Muscle of leg (tissue), 11 donors: ENCODE results near the gene ARHGEF6. TPM values are rescaled to one million over a fixed set of nuclear protein-coding genes. Genes with fewer than 3 reads are reported as not detected.
"Not testable (repeated sequence)": the region's sequence is repeated elsewhere in the genome, so short reads cannot be mapped to it uniquely, and the experiment has no call there.

Experiments
- DNase-seq: peaks from one replicate; pipeline ENCODE4 v3.0.0; 2013
- H3K27ac ChIP-seq: one replicate; pipeline ENCODE4 v1.5.1; 2013; ENCODE audit warnings: mild to moderate bottlenecking, low read length, control low read depth
- H3K27me3 ChIP-seq: one replicate; pipeline ENCODE4 v1.6.1; 2013; ENCODE audit warnings: low read length; ENCODE audit not compliant: control insufficient read depth, insufficient read depth
- H3K36me3 ChIP-seq: one replicate; pipeline ENCODE4 v1.6.1; 2013; ENCODE audit warnings: low read length; ENCODE audit not compliant: control insufficient read depth, insufficient read depth
- H3K4me1 ChIP-seq: one replicate; pipeline ENCODE4 v1.6.1; 2013; ENCODE audit warnings: low read length; ENCODE audit not compliant: control insufficient read depth, insufficient read depth
- H3K4me3 ChIP-seq: one replicate; pipeline ENCODE4 v1.5.1; 2013; ENCODE audit warnings: low read length, control low read depth
- H3K9me3 ChIP-seq: replicated peaks from 2 replicates; pipeline ENCODE4 v1.6.1; 2013; ENCODE audit warnings: low read depth, low read length; ENCODE audit not compliant: control insufficient read depth
- WGBS: methylation state at CpG from one replicate; pipeline ENCODE4 v1.1.5; 2013; ENCODE audit warnings: missing lambda C conversion rate; ENCODE audit not compliant: insufficient coverage; 5-methylcytosine and 5-hydroxymethylcytosine counted together
- polyA plus RNA-seq, 8 donors: library from polyadenylated mRNA; unstranded; fragments of 120-200 nt; gene quantifications; one replicate each; pipeline versions ENCODE4 v1.2.1 to v1.2.3, GENCODE V29; 2013; ENCODE audit warnings: inconsistent platforms in 1 of 8, low replicate concordance in 1 of 8; ENCODE audit not compliant: insufficient read length in 8 of 8, insufficient read depth in 1 of 8
- total RNA-seq: library from RNA; stranded (reverse); fragments of 120-200 nt; gene quantifications from one replicate; pipeline ENCODE4 v1.2.4, GENCODE V29; 2013

Gene ARHGEF6
- total and polyA plus RNA-seq, 9 donors: 29.2 to 43.3 (median 36.3) TPM

GRCh38 chrX:136816975-136817374 lies 36.2 kb upstream of the ARHGEF6 start:
- WGBS: no CpG with 5 or more reads among the region's 3 CpGs
- H3K9me3 ChIP-seq: no peaks in the 10 kb centered on the region

GRCh38 chrX:136814847-136815750 lies 34.4 kb upstream of the ARHGEF6 start:
- Histone ChIP-seq H3K4me3 (no peak overlapping the region), H3K4me1 (no peaks in the 10 kb centered on the region), H3K27me3 (peaks cover 4% of the 10 kb centered on the region), H3K36me3 (peaks cover 3% of the 10 kb centered on the region), H3K9me3 (no peaks in the 10 kb centered on the region), H3K27ac (no peak overlapping the region)
- no peak for DNase-seq
- 67% methylated on average over 1 of the region's 3 CpGs for WGBS

More at GRCh38 chrX:136816975-136817374, 36.2 kb upstream of the ARHGEF6 start:
- Histone ChIP-seq H3K27ac (no peak overlapping the region), H3K4me3 (no peak overlapping the region), H3K36me3 (peaks cover 7% of the 10 kb centered on the region), H3K27me3 (peaks cover 4% of the 10 kb centered on the region), H3K4me1 (no peaks in the 10 kb centered on the region)
- no peak for DNase-seq

- H3K36me3 ChIP-seq: no peaks in the 10 kb centered on the region
- no peaks in the 10 kb centered on the region for H3K9me3 ChIP-seq
- H3K27ac ChIP-seq: no peak overlapping the region
- no peaks in the 10 kb centered on the region for H3K4me1 ChIP-seq
- no peak overlapping the region for H3K4me3 ChIP-seq
- peaks cover 2% of the 10 kb centered on the region for H3K27me3 ChIP-seq
- no CpG with 5 or more reads among the region's 1 CpG for WGBS
- DNase-seq: no peak
Measured at GRCh38 chrX:136812286-136812685, 31.6 kb upstream of the ARHGEF6 start.

- Histone ChIP-seq H3K27me3 (peaks cover 2% of the 10 kb centered on the region), H3K4me3 (no peak overlapping the region), H3K27ac (no peak overlapping the region), H3K36me3 (no peaks in the 10 kb centered on the region), H3K9me3 (no peaks in the 10 kb centered on the region), H3K4me1 (no peaks in the 10 kb centered on the region)
- no CpG with 5 or more reads among the region's 3 CpGs for WGBS
- no peak for DNase-seq
Measured at GRCh38 chrX:136810493-136810892, 29.8 kb upstream of the ARHGEF6 start.

GRCh38 chrX:136806891-136807410 lies 26.2 kb upstream of the ARHGEF6 start:
- WGBS: no CpG with 5 or more reads among the region's 1 CpG
- Histone ChIP-seq H3K36me3 (no peaks in the 10 kb centered on the region), H3K27ac (no peak overlapping the region), H3K4me3 (no peak overlapping the region), H3K27me3 (no peaks in the 10 kb centered on the region), H3K4me1 (no peaks in the 10 kb centered on the region), H3K9me3 (no peaks in the 10 kb centered on the region)
- DNase-seq: peak; percentile 52

- H3K27me3 ChIP-seq: peaks cover 2% of the 10 kb centered on the region
- 78% methylated on average over 1 of the region's 2 CpGs for WGBS
- H3K4me3 ChIP-seq: no peak overlapping the region
- no peaks in the 10 kb centered on the region for H3K36me3 ChIP-seq
- H3K9me3 ChIP-seq: no peaks in the 10 kb centered on the region
- DNase-seq: no peak
- no peaks in the 10 kb centered on the region for H3K4me1 ChIP-seq
- no peak overlapping the region for H3K27ac ChIP-seq
Measured at GRCh38 chrX:136802515-136802914, 21.8 kb upstream of the ARHGEF6 start.

GRCh38 chrX:136797787-136798186 lies 17.1 kb upstream of the ARHGEF6 start:
- H3K4me3 ChIP-seq: no peak overlapping the region
- H3K36me3 ChIP-seq: no peaks in the 10 kb centered on the region
- no peaks in the 10 kb centered on the region for H3K4me1 ChIP-seq
- no peak for DNase-seq
- peaks cover 2% of the 10 kb centered on the region for H3K27me3 ChIP-seq
- 54% methylated on average over 3 of the region's 3 CpGs for WGBS
- H3K9me3 ChIP-seq: no peaks in the 10 kb centered on the region
- H3K27ac ChIP-seq: no peak overlapping the region

GRCh38 chrX:136795132-136795531 lies 14.4 kb upstream of the ARHGEF6 start:
- H3K27ac ChIP-seq, H3K4me1 ChIP-seq, H3K36me3 ChIP-seq, H3K9me3 ChIP-seq, H3K4me3 ChIP-seq, DNase-seq, H3K27me3 ChIP-seq: not testable (repeated sequence)
- no CpG with 5 or more reads among the region's 1 CpG for WGBS

- not testable (repeated sequence) for H3K27ac ChIP-seq, H3K27me3 ChIP-seq, H3K36me3 ChIP-seq, DNase-seq, H3K4me1 ChIP-seq, H3K4me3 ChIP-seq, H3K9me3 ChIP-seq
- no CpG with 5 or more reads among the region's 3 CpGs for WGBS
Measured at GRCh38 chrX:136794660-136795059, 13.9 kb upstream of the ARHGEF6 start.

- H3K9me3 ChIP-seq: no peaks in the 10 kb centered on the region
- no peak overlapping the region for H3K4me3 ChIP-seq
- H3K36me3 ChIP-seq: no peaks in the 10 kb centered on the region
- no peak for DNase-seq
- H3K4me1 ChIP-seq: no peaks in the 10 kb centered on the region
- WGBS: 50% methylated on average over 1 of the region's 1 CpG
- H3K27ac ChIP-seq: no peak overlapping the region
- no peaks in the 10 kb centered on the region for H3K27me3 ChIP-seq
Measured at GRCh38 chrX:136794080-136794479, 13.3 kb upstream of the ARHGEF6 start.
